NCI-H1105 (cell line): ENCODE results near the gene PLEKHA5.

ENCODE experiments used
- DNase-seq: peaks from one replicate; lab custom pipeline; 2025; lab: John Stamatoyannopoulos, UW

The PLEKHA5 gene

GRCh38 chr12:19234981-19235871 lies 105.7 kb downstream of the PLEKHA5 start:
- no peak for DNase-seq

GRCh38 chr12:19236656-19237055 lies 107.1 kb downstream of the PLEKHA5 start:
- no peak for DNase-seq

GRCh38 chr12:19238540-19238939 lies 109.0 kb downstream of the PLEKHA5 start:
- DNase-seq = no peak

- DNase-seq = no peak
Observed at GRCh38 chr12:19239102-19239501, 109.6 kb downstream of the PLEKHA5 start.

GRCh38 chr12:19239616-19240234 lies 110.2 kb downstream of the PLEKHA5 start:
- no peak for DNase-seq

- DNase-seq = no peak
Observed at GRCh38 chr12:19242581-19242980, 113.0 kb downstream of the PLEKHA5 start.

GRCh38 chr12:19243551-19243950 lies 114.0 kb downstream of the PLEKHA5 start:
- DNase-seq = no peak

GRCh38 chr12:19244312-19244711 lies 114.8 kb downstream of the PLEKHA5 start:
- DNase-seq = no peak

GRCh38 chr12:19245106-19245505 lies 115.6 kb downstream of the PLEKHA5 start:
- no peak for DNase-seq

- DNase-seq = no peak
Observed at GRCh38 chr12:19245666-19246065, 116.1 kb downstream of the PLEKHA5 start.

- DNase-seq = no peak
Observed at GRCh38 chr12:19246933-19247332, 117.4 kb downstream of the PLEKHA5 start.

GRCh38 chr12:19248929-19249602 lies 119.5 kb downstream of the PLEKHA5 start:
- no peak for DNase-seq

- DNase-seq = no peak
Observed at GRCh38 chr12:19251481-19252132, 122.1 kb downstream of the PLEKHA5 start.

GRCh38 chr12:19260135-19260534 lies 130.6 kb downstream of the PLEKHA5 start:
- DNase-seq = no peak

- no peak for DNase-seq
Observed at GRCh38 chr12:19261773-19262172, 132.2 kb downstream of the PLEKHA5 start.

GRCh38 chr12:19263672-19264071 lies 134.1 kb downstream of the PLEKHA5 start:
- DNase-seq = no peak

GRCh38 chr12:19273482-19274330 lies 144.2 kb downstream of the PLEKHA5 start:
- DNase-seq = peak; percentile 95

GRCh38 chr12:19276767-19277166 lies 147.2 kb downstream of the PLEKHA5 start:
- no peak for DNase-seq

GRCh38 chr12:19277711-19278110 lies 148.2 kb downstream of the PLEKHA5 start:
- peak; percentile 25 for DNase-seq

GRCh38 chr12:19278407-19278806 lies 148.9 kb downstream of the PLEKHA5 start:
- DNase-seq = no peak

- DNase-seq = no peak
Observed at GRCh38 chr12:19282133-19282699, 152.7 kb downstream of the PLEKHA5 start.
